NAMALWA (cell line): Measurements from ENCODE around the gene CETN1.

Experiments
- DNase-seq: peaks from one replicate; pipeline ENCODE4 v3.0.0-alpha.2; 2015; ENCODE audit warnings: low spot score

CETN1 gene

DNA sequence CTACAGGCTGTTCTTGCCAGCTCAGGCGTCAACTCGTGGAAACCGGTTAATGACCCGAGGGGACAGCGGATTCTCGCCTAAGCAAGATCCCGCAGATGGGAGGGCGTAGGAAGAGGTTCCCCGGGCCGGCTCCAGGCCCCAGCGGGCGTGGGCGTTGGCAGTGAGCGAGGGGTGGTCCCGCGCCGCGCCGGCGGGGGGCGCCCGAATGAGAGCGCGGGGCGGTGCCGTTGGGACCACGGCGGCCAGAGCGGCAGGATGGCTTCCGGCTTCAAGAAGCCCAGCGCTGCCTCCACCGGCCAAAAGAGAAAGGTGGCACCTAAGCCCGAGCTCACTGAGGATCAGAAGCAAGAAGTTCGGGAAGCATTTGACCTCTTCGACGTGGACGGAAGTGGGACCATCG, at the start of gene CETN1:
Gene CETN1, plus strand, starts transcription at position 227 of the 400 bp plus-strand sequence. Its CDS starts 29 bp downstream, at position 256.
- DNase-seq, result no peak

DNA sequence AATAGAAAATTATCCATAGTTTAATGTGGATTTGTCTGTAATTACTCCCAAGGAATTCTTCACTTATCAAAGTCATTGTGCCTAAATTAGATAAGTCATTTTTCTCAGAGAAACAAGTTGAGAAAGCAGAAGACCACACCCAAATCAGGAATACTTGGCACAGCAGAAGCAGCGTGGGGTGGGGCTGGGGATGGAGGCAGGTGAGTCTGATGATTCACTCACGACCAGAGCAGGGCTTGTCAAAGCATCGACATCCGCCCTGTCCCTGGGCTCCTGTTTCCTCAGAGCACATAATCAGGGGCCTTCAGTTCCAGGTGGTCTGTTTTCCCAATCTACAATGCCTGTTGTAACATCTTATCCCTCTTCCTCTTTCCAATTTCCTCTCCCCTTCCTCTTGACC, 48.2 kb upstream of the CETN1 start:
- DNase-seq, result no peak

DNA sequence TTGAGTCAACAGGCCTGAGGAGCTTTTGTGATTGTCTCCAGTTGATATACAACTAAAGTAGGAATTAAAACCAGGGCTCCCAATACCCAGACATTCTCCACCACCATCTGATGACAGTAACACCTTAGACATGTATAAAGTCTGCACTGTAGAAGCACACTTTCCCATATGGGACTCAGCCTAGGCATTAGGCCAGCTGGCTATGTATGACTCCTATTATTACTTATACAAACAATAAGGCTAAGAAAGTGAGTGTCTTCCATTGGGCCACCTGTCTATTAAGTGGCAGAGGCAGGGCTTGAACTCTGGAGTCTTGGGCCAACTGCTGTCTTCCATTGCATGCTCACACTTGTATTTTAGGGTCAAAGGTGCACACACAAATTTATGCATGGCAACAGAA, 47.5 kb upstream of the CETN1 start:
- DNase-seq, result no peak

DNA sequence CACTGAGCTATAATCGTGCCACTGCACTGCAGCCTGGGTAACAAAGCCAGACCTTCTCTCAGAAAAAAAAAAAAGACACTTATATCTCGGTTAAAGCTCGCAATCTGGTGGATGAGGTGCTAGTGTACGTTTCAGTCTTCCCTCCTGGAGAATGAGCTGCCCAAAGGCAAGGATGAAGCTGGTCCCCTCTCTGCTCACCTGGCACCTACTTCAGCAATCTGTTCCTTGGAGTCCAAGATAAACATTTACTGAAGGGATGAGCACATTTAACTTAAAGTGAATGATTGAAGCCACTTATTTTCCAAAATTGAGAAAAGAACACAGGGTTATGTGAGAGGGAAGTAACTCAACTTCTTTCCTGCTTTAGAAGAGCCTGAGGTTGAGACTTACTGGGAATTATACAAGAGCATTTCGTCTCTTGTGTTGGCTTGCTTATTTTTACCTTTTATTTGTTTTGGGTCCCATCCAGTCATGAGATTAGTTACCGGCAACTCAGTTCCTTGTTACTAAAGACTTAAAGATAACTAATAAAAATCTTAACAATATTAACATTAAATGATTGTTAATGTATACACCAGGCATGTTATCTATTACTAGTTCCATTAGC, 46.1 kb upstream of the CETN1 start:
- no peak for DNase-seq

DNA sequence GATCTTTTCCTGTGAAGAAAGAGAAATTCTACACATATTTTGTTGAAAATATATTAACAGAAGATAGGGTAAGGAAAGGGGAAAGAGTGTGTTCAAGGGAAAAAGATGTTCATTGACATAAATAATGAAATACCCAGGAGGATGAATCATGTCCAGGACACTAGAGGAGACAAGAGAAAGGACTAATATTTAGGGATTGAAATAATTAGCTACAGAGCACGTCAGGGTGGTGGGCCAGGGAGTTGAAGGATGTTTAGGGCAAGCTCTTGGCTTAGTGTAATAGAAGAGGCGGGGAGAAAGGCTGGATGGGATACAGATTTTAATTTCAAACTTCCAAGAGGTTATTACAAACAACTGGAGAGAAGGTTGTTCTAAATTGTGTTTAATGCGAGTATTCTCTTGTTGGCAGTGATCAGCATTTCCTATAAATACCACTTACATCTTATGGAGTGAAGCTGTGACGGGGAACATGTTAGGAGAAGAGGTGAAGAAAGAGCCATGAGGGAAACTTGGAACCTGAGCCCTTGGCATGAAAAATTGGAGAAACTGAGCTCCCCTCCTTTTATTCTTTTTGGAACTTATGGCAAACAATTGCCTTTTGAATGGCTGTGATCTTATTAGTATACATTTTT, 36.6 kb upstream of the CETN1 start:
- DNase-seq, result no peak

DNA sequence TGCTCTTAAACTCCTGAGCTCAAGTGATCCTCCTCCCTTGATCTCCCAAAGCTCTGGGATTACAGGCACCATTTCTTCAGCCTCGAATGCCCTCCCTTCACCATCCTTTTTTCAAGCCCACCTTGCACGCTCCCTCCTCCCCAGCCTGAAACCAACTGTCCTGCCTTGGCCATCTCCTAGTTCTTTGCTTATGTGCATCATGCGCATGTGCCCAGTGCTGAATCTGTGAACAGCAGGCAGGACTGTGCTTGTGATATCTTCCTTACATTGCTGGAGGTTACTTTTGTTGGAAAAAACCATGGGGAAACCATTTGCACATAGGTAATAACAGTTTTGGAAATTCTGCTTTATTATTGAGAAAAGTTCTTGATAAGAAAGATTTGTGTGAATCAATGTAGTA, 30.2 kb upstream of the CETN1 start:
- no peak for DNase-seq

DNA sequence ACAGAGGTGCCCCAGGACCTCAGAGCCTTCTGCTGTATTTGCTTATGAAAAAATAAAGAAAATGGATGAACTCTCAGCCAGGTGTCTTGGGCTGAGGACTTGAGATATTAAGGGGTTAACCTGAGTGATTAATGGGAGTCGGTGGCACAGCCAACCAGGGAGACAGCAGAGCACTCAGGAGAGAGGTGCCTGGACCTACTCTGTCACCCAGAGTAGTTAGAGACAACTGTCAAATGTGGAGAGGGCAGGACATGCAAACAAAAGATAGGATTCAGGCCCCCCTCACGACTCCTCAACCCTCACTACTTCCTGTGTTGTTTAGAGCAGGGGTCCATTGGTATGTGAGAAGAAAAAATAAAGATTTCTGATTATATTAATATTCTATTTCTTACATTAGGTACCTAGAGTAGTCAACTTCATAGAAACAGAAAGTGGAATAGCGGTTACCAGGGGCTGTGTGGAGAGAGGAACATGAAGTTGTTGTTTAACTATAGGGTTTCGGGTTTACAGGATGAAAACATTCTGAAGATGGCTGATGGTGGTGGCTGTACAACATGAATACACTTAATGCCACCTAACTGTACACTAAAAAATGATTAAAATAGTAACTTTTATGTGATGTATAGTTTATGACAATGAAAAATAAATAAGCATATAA, 28.6 kb upstream of the CETN1 start:
- no peak for DNase-seq

DNA sequence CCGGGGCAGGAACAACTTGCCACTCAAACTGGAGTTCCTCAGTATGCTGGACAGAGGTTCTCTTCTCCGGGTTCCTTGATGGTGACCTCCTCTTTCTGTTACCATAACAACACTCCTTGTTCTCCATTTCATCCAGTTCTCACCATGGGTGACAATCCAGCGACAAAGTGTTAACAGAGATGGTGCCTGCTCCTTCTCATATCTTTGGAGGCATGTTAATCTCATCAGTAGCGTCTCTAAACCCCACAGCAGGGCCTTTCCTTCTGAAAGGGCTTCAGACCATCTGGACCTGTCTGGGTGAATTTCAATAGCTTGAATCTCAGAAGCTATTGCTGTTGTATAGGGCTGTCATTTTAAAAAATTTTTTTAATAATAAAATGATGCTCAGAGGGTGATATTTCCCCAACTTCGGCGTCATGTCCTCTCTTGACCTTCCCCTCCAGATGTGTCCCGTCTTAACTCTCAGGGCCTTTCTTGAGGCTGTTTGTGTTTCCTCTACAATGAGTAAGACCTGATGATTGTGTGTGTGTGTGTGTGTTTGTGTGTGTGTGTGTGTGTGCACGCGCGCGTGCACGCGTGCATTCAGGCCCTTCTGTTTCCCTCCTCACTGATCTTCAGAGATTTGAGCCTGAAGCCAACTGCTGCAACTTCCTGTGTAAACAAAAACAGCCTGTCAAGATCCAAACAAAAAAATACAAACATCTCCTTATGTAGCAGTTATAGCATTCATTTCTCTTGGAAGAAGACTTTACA, 24.3 kb upstream of the CETN1 start:
- DNase-seq, result no peak

DNA sequence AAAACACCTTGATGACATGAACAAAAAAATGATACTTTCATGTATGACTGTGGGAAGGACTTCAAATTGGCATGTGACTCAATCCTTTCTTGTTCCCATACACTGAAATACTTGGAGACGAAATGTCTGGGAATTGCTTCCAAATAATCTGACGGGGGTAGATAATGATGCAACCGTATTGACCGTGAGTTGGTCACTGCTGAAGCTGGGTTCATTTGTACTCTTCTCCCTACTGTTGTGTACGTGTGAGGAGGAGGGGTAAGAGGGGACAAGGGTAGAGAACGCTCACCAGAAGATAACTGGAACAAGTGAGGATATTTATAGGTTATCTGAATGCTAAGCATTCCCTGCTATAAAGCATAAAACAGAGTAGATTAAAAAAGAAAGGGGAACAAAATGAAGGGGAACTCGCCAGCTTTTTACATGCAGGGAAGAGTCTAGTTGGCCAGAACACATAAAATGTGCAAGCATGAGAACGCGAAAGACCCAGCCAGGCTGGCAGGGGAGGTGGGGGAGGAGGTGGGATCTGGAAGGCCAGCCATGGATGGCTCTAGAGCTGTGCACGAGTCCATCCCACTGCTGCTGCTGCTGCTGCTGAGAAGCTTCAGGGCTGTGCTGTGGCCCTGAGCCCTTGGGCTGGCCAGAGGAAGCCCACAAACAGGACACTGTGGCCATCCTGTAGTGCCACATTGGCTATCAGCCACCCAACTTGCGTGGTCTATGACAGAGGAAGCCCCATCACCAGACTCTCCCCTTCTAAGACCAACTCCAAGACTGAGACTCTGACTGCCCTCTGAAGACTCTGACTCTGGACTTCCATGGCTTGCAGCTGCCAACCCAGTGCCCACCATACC, 15.2 kb upstream of the CETN1 start:
- DNase-seq, result no peak

DNA sequence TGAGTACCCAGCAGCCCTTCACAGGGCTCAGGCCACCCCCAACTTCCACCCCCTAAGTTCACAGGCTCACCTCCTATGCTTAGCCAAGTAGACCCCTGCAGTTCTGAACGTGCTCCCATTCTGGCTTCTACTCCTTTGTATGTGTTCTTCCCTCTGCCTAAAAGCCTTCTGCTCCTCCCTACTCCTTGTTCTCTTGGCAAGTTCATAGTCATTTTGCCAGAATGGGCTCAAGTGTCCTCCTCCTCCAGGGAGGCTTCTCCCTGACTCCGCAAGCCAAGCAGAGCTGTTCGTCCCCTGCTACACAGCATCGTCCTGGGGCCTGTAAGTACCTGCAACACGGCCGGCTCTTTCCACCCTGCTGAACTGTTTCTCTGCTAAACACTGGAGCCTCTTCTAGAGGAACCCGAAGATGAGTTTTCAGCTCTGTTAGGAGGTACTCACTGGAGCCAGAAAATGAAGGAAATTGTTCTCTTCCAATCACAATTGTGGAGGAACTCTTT, 14.6 kb upstream of the CETN1 start:
- DNase-seq, result no peak

DNA sequence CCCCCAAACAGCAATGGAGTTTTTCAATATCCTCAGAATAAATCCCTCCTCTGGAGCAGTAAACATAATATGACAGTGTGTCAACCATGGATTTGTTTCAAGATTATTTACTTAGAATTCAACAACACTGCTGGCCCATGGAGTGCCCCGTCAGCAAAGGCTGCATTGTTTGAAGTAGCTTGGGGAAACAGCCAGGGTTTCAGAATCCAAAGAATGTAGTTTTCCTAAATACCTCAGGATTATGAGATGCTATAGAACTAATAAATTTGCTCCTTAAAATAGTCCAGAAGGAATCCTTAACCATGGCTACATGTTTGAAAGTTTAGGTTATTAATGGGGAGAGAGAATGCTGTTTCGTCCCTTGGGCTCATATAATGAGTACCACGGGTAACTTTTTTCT, 13.1 kb upstream of the CETN1 start:
- no peak for DNase-seq

DNA sequence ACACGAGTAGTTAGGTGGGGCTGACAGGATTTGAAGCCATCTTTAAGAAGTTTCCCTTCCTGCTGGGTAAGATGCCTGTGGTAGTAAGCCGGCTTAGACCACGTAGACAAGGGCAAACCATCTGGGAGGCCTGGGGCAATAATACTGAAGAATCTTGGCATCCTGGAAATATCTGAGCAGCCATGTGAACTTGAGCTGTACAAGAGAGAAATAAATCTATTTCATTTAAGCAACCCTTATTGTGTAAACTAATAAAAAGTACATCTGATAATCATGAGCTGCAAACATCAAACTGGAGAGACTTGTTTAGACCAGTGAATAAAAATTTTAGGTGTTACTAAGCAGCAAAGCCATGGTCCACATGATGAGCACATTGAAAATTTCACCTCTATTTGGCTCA, 11.4 kb upstream of the CETN1 start:
- DNase-seq, result no peak

DNA sequence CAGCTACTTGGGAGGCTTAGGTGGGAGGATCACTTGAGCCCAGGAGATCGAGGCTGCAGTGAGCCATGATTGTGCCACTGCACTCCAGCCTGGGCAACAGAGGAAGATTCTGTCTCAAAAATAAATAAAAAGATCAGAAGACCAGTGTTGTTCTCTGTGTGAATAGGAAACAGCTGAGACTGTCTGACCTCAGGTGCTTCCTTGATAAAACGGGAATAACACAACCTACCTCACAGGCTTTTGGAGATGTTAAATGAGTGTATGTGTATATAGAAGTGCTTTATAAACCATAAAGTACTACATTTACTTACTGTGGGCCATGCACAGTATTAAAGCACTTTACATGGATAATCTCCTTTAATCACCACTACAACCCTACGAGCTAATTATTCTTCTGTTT, 9.9 kb upstream of the CETN1 start:
- DNase-seq, result no peak

DNA sequence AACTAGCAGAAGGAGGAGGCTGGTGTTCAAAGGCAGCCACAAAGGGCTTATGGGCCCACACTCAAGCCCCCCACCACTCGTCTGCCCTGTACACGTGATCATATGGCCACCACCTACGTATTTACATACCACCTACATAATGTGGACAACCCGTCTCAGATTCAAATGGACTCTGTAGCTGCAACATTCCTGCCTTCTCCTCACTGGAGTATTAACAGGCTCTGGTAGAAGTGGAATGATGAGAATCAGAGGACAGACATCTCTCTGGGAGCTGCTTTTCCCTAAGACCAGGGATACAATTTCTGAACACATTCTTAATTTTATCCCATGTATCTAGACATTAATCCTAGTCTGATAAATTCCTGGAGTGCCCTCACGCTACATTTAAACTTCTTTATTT, 9.5 kb upstream of the CETN1 start:
- DNase-seq, result no peak

DNA sequence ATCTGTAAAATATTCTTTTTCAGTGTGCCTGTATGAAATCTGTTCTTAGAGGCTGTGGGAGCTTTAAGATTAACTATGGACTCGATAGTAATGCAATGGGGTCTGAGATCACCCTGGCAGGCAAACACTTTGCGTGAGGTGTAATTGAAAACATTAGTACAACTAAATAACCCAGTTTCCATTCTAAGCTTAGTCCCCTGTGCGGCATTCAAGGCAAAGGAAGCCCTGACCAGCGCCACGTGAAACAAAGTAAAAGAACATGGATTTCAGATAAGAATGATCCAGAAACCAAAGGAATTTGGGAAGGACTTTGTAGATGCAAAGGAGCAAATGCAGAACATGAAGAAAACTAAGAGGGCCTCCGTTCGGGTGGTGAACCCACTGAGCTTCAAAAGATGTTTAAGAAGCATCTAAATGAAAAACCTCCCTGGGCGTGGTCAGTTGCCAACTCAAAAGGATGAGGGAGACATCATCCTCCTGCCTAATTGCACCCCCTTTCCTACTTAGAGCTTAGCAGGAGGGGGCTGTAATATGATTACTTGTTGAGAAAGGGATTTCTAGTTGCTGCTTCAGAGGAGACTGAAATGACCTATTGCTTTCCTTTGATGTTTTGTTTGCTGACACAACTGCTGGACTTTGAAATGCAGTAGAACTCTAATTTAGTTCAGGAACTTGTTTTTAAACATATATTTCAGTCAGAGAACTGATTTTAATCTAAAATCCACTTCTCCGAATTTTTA, 7.9 kb upstream of the CETN1 start:
- DNase-seq, result no peak

DNA sequence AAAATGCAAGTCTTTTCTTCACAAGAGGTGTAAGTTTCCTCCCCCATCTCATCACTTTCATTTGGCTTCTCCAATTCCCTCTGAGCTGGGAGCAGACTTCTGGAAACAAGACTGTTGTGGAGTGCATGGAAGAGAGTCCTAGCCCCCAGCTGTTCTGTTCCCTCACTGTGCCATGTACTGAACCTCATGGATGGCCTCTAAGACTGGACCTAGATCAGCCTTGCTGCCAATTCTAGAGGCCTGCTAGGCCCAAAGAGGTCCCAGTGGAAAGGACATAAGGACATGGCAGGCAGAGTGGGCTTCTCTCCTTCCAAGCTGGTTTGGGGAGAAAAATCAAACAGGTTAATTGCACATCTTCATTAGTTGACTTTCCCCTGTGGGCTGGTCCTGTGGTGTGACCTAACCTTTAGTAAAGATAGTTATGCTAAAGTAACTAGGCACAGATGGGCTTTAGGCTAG, 7.3 kb upstream of the CETN1 start:
- no peak for DNase-seq

DNA sequence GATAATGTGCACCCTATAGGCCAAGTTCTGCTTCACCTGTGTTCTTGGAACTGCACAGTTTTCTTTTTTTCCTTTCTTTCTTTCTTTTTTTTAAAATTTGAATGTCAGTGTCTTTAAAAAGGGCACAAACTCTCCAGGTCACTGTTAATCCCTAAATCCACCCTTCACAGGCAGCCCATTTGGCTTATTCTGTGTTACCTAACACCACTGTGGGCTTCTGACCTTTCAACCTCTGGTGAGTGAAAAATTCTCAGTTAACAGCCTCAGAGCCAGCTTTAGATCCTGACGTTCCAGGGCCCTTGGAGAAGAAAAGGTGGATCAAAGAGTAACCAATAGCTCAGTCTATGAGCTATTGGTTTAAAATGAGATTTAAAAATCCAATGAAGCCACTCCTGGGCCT, 6.8 kb upstream of the CETN1 start:
- DNase-seq, result no peak

DNA sequence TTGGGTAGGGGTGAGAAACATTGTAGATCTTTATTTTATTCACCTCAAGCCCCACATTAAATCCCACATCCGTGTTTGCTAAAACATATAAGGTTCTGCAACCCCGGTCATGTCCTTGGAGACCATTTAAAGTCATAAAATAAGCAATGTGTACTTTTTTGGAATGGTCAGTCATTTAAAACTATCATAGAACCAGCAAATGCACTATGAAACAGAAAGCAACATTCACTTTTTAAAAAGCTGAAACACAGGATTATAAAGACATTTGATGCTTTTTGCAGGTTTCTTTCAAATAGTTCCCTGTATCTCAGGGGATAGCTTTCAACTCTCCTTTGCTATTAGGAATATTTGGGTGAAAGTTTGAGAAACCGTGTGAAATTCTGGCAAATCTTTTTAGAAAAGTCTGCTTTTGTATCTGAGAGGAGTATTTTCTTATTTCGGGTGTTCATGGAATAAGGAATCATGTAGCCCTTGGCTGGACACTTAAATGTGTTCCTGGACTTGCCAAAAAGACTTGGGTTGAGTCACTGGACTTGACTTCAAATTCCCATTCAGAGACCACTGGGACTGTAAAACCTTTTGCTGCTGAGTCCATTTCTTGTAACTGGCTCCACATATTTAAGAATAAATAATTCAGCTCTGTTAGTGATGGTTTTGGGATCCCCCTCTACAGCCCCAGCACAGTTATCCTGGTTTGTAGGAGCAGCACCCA, 5.9 kb upstream of the CETN1 start:
- DNase-seq, result no peak

DNA sequence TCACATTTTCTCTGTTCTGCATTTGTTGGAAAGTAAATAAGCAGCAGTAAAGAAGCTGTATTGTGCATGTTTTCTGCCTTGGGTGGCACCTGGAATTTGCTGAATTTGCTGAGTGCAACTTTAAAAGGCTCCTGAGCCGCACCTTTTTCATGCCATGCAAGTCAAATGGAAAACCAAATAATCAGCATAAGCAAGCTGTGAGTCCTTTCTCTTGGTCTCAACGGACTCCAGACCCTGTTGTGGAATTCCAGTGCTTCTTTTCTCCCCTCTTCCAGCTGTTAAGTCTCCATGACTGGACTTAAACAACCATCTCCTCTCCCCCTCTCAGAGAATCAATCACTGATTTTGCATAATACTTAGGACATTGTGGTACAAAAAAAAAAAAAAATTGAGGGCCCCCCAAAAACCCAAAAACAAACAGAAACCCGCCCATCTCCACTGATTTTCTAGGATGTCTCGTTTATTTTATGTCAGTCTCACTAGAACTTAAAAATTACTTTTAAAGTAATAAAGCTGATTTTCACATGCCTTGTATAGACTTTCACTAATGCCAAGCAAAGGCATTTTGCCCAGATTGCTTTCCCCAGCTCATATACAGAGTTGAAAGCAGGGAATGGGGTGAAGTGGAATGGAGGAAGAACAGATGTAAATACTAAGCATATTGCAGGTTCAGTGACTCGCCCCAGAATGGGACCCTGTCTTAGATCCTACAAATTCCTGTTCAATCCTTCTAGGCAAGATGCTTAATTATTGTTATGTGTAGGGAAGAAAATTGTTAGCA, 5.1 kb upstream of the CETN1 start:
- DNase-seq, result no peak

DNA sequence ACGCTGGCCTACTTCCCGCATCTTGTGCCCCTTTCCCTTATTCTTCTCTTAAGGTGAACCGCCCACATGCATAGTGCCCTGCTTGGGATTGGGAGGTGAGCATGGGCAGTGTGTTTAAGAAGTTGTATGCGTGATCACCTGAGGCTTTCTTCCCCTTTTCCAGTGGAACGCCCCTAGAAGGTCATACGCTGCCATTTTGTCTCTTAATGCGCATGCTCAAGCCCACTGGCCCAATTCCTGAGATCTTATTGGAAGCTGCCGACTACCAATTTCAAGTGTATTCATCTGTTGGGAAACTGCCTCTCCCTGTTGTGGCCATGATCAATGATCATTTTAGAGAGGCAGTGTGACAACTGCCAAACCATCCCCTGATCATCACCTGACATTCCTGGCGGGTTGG, 3.3 kb upstream of the CETN1 start:
- DNase-seq, result no peak
